ENCODE data around the gene GALR3.

Gene GALR3

DNA sequence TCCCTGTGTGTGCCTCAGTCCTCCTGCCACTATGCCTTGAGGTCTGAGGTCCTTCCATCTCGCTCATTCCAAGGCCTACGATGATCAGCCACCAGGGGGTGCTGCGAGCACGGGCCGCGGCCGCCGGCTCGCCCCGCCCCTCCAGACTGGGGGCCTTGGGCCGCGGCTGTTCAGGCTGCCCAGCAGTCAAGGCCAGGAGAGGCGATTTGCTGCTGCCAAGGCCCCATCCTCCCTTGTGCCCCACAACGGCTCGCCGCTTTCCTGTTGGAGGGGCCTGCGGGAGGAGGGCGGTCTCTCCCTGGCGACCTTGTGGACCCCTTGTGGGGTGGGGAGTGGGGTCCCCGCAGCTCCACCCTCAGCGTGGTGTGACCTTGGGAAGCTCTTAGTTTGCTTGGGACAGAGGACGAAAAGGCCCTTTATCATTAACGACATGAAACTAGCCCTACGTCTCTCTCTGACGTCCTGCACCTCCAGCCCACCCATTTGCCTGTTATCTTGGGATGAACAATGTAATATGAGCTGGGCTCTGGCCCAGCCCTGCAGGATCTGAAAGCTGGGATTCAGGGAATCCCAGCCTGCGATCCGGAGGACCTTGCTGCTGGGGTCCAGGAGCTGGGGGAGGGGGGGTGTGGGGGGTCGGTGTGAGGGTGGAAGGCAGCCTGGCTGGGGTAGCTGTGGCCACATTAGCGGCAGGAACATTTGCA is 5.3 kb upstream of the GALR3 start:
- peak; percentile 97 for ATAC-seq
- TF ChIP-seq ZNF8 (CRISPR knock-in tag; IDR thresholded peaks at IDR 0.05) (no peak), ZNF565 (CRISPR knock-in tag; conservative IDR thresholded peaks at IDR 0.05; ENCODE audit: low read depth) (no peak), ZFP3 (CRISPR knock-in tag; IDR thresholded peaks at IDR 0.05) (no peak), ZFP30 (CRISPR knock-in tag; IDR thresholded peaks at IDR 0.05) (no peak), TOX (CRISPR knock-in tag; IDR thresholded peaks at IDR 0.05; ENCODE audit: borderline replicate concordance) (no peak), PPARA (CRISPR knock-in tag; IDR thresholded peaks at IDR 0.05; ENCODE audit: borderline replicate concordance) (no peak)
- TF ChIP-seq, protein P1, sequence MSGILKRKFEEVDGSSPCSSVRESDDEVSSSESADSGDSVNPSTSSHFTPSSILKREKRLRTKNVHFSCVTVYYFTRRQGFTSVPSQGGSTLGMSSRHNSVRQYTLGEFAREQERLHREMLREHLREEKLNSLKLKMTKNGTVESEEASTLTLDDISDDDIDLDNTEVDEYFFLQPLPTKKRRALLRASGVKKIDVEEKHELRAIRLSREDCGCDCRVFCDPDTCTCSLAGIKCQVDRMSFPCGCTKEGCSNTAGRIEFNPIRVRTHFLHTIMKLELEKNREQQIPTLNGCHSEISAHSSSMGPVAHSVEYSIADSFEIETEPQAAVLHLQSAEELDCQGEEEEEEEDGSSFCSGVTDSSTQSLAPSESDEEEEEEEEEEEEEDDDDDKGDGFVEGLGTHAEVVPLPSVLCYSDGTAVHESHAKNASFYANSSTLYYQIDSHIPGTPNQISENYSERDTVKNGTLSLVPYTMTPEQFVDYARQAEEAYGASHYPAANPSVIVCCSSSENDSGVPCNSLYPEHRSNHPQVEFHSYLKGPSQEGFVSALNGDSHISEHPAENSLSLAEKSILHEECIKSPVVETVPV (CRISPR knock-in tag; IDR thresholded peaks at IDR 0.05), result no peak
- TF ChIP-seq, protein P2, sequence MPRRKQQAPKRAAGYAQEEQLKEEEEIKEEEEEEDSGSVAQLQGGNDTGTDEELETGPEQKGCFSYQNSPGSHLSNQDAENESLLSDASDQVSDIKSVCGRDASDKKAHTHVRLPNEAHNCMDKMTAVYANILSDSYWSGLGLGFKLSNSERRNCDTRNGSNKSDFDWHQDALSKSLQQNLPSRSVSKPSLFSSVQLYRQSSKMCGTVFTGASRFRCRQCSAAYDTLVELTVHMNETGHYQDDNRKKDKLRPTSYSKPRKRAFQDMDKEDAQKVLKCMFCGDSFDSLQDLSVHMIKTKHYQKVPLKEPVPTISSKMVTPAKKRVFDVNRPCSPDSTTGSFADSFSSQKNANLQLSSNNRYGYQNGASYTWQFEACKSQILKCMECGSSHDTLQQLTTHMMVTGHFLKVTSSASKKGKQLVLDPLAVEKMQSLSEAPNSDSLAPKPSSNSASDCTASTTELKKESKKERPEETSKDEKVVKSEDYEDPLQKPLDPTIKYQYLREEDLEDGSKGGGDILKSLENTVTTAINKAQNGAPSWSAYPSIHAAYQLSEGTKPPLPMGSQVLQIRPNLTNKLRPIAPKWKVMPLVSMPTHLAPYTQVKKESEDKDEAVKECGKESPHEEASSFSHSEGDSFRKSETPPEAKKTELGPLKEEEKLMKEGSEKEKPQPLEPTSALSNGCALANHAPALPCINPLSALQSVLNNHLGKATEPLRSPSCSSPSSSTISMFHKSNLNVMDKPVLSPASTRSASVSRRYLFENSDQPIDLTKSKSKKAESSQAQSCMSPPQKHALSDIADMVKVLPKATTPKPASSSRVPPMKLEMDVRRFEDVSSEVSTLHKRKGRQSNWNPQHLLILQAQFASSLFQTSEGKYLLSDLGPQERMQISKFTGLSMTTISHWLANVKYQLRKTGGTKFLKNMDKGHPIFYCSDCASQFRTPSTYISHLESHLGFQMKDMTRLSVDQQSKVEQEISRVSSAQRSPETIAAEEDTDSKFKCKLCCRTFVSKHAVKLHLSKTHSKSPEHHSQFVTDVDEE (CRISPR knock-in tag; IDR thresholded peaks at IDR 0.05), result no peak

DNA sequence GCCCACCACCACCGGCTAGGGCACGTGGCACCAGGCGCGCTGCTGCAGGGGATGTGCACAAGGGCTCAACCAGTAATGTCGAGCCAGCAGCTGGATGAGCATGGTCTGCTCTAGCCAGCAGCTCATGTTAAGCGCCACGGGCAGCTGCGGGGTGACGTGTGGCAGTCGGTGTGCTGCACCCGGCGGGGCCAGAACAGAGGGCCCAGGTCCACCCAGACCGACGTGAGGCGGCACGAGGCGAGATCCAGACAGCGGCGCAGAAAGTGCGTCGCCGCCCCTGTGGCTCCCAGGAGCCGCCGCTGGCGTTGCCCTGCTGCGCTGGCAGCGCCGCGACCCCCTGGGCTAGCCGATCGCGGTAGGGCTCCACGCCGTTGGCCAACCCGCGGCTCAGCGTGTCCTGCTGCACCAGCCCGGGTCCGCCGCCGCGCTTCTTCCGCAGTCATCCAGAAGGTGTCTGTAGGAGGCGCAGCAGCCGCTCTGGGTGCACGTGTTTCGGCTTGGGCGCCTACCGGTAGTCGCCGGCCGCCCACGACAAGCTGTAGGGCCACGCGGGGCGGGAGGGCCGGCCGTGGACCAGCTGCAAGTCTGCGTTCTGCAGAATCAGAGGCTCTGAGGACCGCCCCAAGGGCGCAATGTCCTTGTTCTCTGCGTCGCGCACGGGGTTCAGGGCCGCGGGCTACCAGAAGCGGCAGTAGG is 4.6 kb upstream of the GALR3 start:
- ATAC-seq, result peak; percentile 3; the same call in 2 of the 3 replicates
- no peak for TF ChIP-seq BACH2 (CRISPR knock-in tag; IDR thresholded peaks at IDR 0.05; ENCODE audit: borderline replicate concordance)
- no peak for TF ChIP-seq ZNF565 (CRISPR knock-in tag; conservative IDR thresholded peaks at IDR 0.05; ENCODE audit: low read depth)

DNA sequence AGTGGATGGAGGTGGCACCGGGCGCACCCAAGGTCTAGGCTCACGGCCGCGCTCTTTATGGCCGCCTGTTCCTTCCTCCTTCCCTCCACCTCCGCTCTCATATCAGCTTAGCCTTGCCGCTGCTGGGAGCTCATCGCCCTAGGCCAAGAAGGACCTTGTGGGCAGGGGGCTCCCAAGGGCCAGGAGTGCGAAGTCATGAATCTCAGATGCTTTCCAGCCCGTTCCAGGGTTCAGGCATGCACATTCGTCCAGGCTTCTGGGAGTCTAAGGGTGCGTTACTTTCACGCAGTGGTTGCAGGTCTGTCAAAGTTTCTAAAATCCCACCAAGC is 4.1 kb upstream of the GALR3 start:
- ATAC-seq, result no peak
- TF ChIP-seq ZNF565 (CRISPR knock-in tag; conservative IDR thresholded peaks at IDR 0.05; ENCODE audit: low read depth), result no peak

DNA sequence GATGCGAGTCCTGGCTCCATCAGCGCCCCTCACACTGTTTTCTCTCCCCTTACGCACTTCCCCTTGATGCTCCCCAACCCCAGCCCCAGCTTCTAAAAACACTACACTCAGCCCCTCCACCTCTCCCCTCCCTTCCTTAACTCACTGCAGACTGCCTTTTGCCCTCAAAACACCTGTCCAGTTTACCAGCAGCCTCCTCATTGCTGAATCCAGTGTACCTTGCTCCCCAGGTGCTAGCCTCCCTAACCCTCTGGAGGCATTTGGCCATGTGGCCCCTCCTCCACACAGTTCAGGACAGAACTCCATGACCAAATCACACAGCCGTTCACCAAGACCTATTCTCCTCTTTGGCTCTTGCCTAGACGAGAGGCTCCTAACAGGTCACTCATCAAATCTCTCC is 2.8 kb upstream of the GALR3 start:
- no peak for ATAC-seq

DNA sequence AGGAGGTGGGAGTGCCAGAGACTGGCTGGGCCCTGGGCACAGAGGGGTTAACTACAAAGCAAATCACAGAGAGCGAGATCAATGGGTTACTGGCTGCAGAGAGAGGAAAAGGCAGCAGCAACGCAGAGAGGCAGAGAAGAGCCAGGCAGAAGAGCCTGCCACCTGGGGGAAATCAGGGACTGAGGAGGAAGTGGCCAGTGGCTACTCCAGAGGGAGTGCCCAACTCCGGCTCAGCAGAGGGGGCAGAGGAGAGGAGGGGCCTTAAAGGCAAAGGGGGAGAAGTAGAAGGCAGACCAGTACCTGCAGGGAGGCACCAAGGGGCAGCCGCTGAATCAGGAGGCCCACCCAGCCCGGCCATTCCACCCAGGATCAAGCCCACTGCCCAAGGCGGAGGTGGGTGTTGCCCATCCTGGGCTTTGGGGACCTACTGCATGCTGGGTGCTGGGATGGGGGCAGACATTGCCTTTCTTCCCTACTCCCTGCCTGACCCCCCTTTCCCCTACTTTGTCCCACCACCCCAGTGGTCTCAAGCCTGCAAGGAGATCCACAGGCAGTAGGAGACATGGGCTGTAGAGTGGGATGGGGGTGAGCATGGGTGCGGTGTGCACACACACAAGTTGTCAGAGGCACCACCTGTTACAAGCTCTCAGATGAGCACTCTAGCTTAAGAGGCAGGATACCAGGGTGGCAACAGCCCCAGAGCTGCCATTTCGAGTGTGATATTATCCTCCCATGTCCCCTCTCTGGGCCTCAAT is 926 bp upstream of the GALR3 start:
- ATAC-seq, result 0 out of 3 replicates have a peak, but pooled peaks have one; percentile 7
- TF ChIP-seq, protein P3, sequence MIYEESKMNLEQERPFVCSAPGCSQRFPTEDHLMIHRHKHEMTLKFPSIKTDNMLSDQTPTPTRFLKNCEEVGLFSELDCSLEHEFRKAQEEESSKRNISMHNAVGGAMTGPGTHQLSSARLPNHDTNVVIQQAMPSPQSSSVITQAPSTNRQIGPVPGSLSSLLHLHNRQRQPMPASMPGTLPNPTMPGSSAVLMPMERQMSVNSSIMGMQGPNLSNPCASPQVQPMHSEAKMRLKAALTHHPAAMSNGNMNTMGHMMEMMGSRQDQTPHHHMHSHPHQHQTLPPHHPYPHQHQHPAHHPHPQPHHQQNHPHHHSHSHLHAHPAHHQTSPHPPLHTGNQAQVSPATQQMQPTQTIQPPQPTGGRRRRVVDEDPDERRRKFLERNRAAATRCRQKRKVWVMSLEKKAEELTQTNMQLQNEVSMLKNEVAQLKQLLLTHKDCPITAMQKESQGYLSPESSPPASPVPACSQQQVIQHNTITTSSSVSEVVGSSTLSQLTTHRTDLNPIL (CRISPR knock-in tag; IDR thresholded peaks at IDR 0.05; ENCODE audit: low read depth), result no peak
- TF ChIP-seq BACH2 (CRISPR knock-in tag; IDR thresholded peaks at IDR 0.05; ENCODE audit: borderline replicate concordance), result no peak
- no peak for TF ChIP-seq OSR1 (CRISPR knock-in tag; IDR thresholded peaks at IDR 0.05)
- no peak for TF ChIP-seq TOX (CRISPR knock-in tag; IDR thresholded peaks at IDR 0.05; ENCODE audit: borderline replicate concordance)
- TF ChIP-seq, protein P4, sequence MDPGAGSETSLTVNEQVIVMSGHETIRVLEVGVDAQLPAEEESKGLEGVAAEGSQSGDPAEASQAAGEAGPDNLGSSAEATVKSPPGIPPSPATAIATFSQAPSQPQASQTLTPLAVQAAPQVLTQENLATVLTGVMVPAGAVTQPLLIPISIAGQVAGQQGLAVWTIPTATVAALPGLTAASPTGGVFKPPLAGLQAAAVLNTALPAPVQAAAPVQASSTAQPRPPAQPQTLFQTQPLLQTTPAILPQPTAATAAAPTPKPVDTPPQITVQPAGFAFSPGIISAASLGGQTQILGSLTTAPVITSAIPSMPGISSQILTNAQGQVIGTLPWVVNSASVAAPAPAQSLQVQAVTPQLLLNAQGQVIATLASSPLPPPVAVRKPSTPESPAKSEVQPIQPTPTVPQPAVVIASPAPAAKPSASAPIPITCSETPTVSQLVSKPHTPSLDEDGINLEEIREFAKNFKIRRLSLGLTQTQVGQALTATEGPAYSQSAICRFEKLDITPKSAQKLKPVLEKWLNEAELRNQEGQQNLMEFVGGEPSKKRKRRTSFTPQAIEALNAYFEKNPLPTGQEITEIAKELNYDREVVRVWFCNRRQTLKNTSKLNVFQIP (CRISPR knock-in tag; IDR thresholded peaks at IDR 0.05; ENCODE audit: borderline replicate concordance, low read depth), result no peak
- TF ChIP-seq ZNF70 (CRISPR knock-in tag; IDR thresholded peaks at IDR 0.05), result no peak
- no peak for TF ChIP-seq GLIS3 (CRISPR knock-in tag; IDR thresholded peaks at IDR 0.05)
- no peak for TF ChIP-seq ZNF8 (CRISPR knock-in tag; IDR thresholded peaks at IDR 0.05)
- TF ChIP-seq ZFP3 (CRISPR knock-in tag; IDR thresholded peaks at IDR 0.05), result no peak
- TF ChIP-seq, protein P2 (CRISPR knock-in tag; IDR thresholded peaks at IDR 0.05), result no peak
- TF ChIP-seq PPARA (CRISPR knock-in tag; IDR thresholded peaks at IDR 0.05; ENCODE audit: borderline replicate concordance), result no peak

More for the DNA sequence above, 2.8 kb upstream of the GALR3 start:
- TF ChIP-seq TCF4 (CRISPR knock-in tag; IDR thresholded peaks at IDR 0.05; ENCODE audit: borderline replicate concordance), result no peak
- TF ChIP-seq, protein P5, sequence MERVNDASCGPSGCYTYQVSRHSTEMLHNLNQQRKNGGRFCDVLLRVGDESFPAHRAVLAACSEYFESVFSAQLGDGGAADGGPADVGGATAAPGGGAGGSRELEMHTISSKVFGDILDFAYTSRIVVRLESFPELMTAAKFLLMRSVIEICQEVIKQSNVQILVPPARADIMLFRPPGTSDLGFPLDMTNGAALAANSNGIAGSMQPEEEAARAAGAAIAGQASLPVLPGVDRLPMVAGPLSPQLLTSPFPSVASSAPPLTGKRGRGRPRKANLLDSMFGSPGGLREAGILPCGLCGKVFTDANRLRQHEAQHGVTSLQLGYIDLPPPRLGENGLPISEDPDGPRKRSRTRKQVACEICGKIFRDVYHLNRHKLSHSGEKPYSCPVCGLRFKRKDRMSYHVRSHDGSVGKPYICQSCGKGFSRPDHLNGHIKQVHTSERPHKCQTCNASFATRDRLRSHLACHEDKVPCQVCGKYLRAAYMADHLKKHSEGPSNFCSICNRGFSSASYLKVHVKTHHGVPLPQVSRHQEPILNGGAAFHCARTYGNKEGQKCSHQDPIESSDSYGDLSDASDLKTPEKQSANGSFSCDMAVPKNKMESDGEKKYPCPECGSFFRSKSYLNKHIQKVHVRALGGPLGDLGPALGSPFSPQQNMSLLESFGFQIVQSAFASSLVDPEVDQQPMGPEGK (CRISPR knock-in tag; IDR thresholded peaks at IDR 0.05; ENCODE audit: borderline replicate concordance), result no peak
